Activated CD4-positive, alpha-beta T cell treated with anti-CD3 and anti-CD28 coated beads for 48 hours (primary cell): ENCODE measurements around the gene POLR2L.

ENCODE experiments used
- DNase-seq: peaks from one replicate; pipeline ENCODE4 v3.0.0-alpha.2; 2020

POLR2L gene

GRCh38 chr11:868394-868793 is 26.1 kb upstream of the POLR2L start:
- DNase-seq, result no peak

GRCh38 chr11:867856-868358 is 25.6 kb upstream of the POLR2L start:
- no peak for DNase-seq

GRCh38 chr11:866481-866880 is 24.2 kb upstream of the POLR2L start:
- no peak for DNase-seq

- no peak for DNase-seq
Measured at GRCh38 chr11:865462-866430, 23.4 kb upstream of the POLR2L start.

GRCh38 chr11:864898-865297 is 22.6 kb upstream of the POLR2L start:
- no peak for DNase-seq

GRCh38 chr11:863910-864827 is 21.8 kb upstream of the POLR2L start:
- DNase-seq, result no peak

- no peak for DNase-seq
Measured at GRCh38 chr11:863023-863909, 20.9 kb upstream of the POLR2L start.

GRCh38 chr11:862696-863022 is 20.3 kb upstream of the POLR2L start:
- DNase-seq, result no peak

GRCh38 chr11:862081-862661 is 19.8 kb upstream of the POLR2L start:
- no peak for DNase-seq

GRCh38 chr11:861105-861479 is 18.8 kb upstream of the POLR2L start:
- no peak for DNase-seq

GRCh38 chr11:860234-861104 is 18.1 kb upstream of the POLR2L start:
- DNase-seq, result no peak

GRCh38 chr11:859394-860131 is 17.2 kb upstream of the POLR2L start:
- no peak for DNase-seq

GRCh38 chr11:858762-859339 is 16.5 kb upstream of the POLR2L start:
- DNase-seq, result no peak

- DNase-seq, result no peak
Measured at GRCh38 chr11:858053-858761, 15.9 kb upstream of the POLR2L start.

GRCh38 chr11:856397-856796 is 14.1 kb upstream of the POLR2L start:
- DNase-seq, result no peak

- no peak for DNase-seq
Measured at GRCh38 chr11:855796-856195, 13.5 kb upstream of the POLR2L start.

- DNase-seq, result no peak
Measured at GRCh38 chr11:855330-855674, 13.0 kb upstream of the POLR2L start.

GRCh38 chr11:854601-855329 is 12.4 kb upstream of the POLR2L start:
- DNase-seq, result no peak
